Neural cell (in vitro differentiated cells): ENCODE data around the gene MCRIP1. TPM values are rescaled to one million over a fixed set of nuclear protein-coding genes. Genes with fewer than 3 reads are reported as not detected.

Experiments used
- H2AFZ ChIP-seq: fragments of 200-600, 300-800 bp; sonication (generic), shearing (Covaris generic); 2 replicates; pipeline ENCODE4 v1.6.0; 2014; ENCODE audit warnings: low read depth, mild to moderate bottlenecking, antibody characterized with exemption, low read length, moderate library complexity
- H3F3A ChIP-seq: fragments of 200-600 bp; shearing (Covaris generic); 2 replicates; pipeline ENCODE4 v1.6.1; 2016; ENCODE audit warnings: mild to moderate bottlenecking, moderate library complexity, mixed read lengths, antibody characterized with exemption, low read length; ENCODE audit not compliant: insufficient read depth, poor library complexity, severe bottlenecking
- H3K27ac ChIP-seq: fragments of 200-600, 300-800 bp; sonication (generic), shearing (Covaris generic); 2 replicates; pipeline ENCODE4 v1.5.1; 2014; ENCODE audit warnings: mild to moderate bottlenecking, low read length, moderate library complexity
- H3K27me3 ChIP-seq: fragments of 300-800, 200-600 bp; sonication (generic), shearing (Covaris generic); 2 replicates; pipeline ENCODE4 v1.6.0; 2014; ENCODE audit warnings: mild to moderate bottlenecking, low read depth, low read length, moderate library complexity; ENCODE audit not compliant: insufficient read depth
- H3K36me3 ChIP-seq: fragments of 300-800, 200-600 bp; sonication (generic), shearing (Covaris generic); 2 replicates; pipeline ENCODE4 v1.5.1; 2014; ENCODE audit warnings: mild to moderate bottlenecking, antibody characterized with exemption, low read length, moderate library complexity; ENCODE audit not compliant: insufficient read depth
- H3K4me2 ChIP-seq: fragments of 300-800, 200-600 bp; sonication (generic), shearing (Covaris generic); 2 replicates; pipeline ENCODE4 v1.6.0; 2014; ENCODE audit warnings: mild to moderate bottlenecking, low read length
- H3K4me3 ChIP-seq: fragments of 300-800, 200-600 bp; sonication (generic), shearing (Covaris generic); 2 replicates; pipeline ENCODE4 v1.5.1; 2014; ENCODE audit warnings: mild to moderate bottlenecking, low read length, moderate library complexity
- H3K79me2 ChIP-seq: fragments of 200-600 bp; shearing (Covaris generic); replicated peaks from 2 replicates; pipeline ENCODE4 v1.6.0; 2014; ENCODE audit warnings: mild to moderate bottlenecking, low read length, moderate library complexity; ENCODE audit not compliant: insufficient read depth
- H3K9ac ChIP-seq: fragments of 300-800, 200-600 bp; sonication (generic), shearing (Covaris generic); 2 replicates; pipeline ENCODE4 v1.6.1; 2016; ENCODE audit warnings: mild to moderate bottlenecking, low read length, mixed read lengths
- H3K9me2 ChIP-seq: fragments of 200-600 bp; shearing (Covaris generic); 2 replicates; pipeline ENCODE4 v1.6.1; 2016; ENCODE audit warnings: mild to moderate bottlenecking, low read length, mixed read lengths; ENCODE audit not compliant: insufficient read depth
- H3K9me3 ChIP-seq: fragments of 200-600, 300-800 bp; sonication (generic), shearing (Covaris generic); 2 replicates; pipeline ENCODE4 v1.6.1; 2016; ENCODE audit warnings: mild to moderate bottlenecking, mixed run types, low read length, moderate library complexity, mixed read lengths
- H4K20me1 ChIP-seq: fragments of 200-600 bp; shearing (Covaris generic); 2 replicates; pipeline ENCODE4 v1.6.1; 2016; ENCODE audit warnings: mild to moderate bottlenecking, mixed run types; ENCODE audit not compliant: insufficient read depth
- CTCF ChIP-seq: fragments of 450-650 bp; IDR thresholded peaks from 2 replicates; pipeline ENCODE4 v1.5.1; 2014; ENCODE audit warnings: antibody characterized with exemption, mild to moderate bottlenecking, moderate library complexity; ENCODE audit not compliant: poor library complexity, severe bottlenecking
- EP300 ChIP-seq: fragments of 450-650 bp; conservative IDR thresholded peaks from 2 replicates; pipeline ENCODE4 v1.6.1; 2014; ENCODE audit warnings: antibody characterized with exemption, mild to moderate bottlenecking, moderate library complexity; ENCODE audit not compliant: poor library complexity, severe bottlenecking
- EZH2 ChIP-seq: fragments of 200-600, 300-800 bp; shearing (Covaris generic), sonication (generic); IDR thresholded peaks from 2 replicates; pipeline ENCODE4 v1.6.1; 2014; ENCODE audit warnings: antibody characterized with exemption, low read length, borderline replicate concordance, mild to moderate bottlenecking; ENCODE audit not compliant: insufficient read depth, poor library complexity, severe bottlenecking
- MXI1 ChIP-seq: fragments of 450-650 bp; conservative IDR thresholded peaks from 2 replicates; pipeline ENCODE4 v1.6.1; 2014; ENCODE audit warnings: antibody characterized with exemption, mild to moderate bottlenecking; ENCODE audit not compliant: poor library complexity, severe bottlenecking
- POLR2AphosphoS5 ChIP-seq: IDR thresholded peaks from 2 replicates; pipeline ENCODE4 v1.6.1; 2012
- RAD21 ChIP-seq: fragments of 450-650 bp; conservative IDR thresholded peaks from 2 replicates; pipeline ENCODE4 v1.6.1; 2014; ENCODE audit warnings: antibody characterized with exemption, mild to moderate bottlenecking, moderate library complexity
- REST ChIP-seq: IDR thresholded peaks from 2 replicates; pipeline ENCODE4 v1.6.1; 2012; ENCODE audit warnings: borderline replicate concordance
- SMC3 ChIP-seq: fragments of 450-650 bp; conservative IDR thresholded peaks from 2 replicates; pipeline ENCODE4 v1.6.1; 2014; ENCODE audit warnings: antibody characterized with exemption, mild to moderate bottlenecking, moderate library complexity; ENCODE audit not compliant: poor library complexity
- TAF1 ChIP-seq: IDR thresholded peaks from 2 replicates; pipeline ENCODE4 v1.6.1; 2012; ENCODE audit warnings: low read depth
- polyA plus RNA-seq: library from polyadenylated mRNA; depleted of rRNA; stranded (reverse); fragments of >200 nt; gene quantifications from 2 replicates; pipeline ENCODE4 v1.2.3, GENCODE V29; 2014

MCRIP1 gene
- polyA plus RNA-seq, 1 donor from 2014 or later = 524 TPM

GRCh38 chr17:81794509-81794908, 38.6 kb downstream of the MCRIP1 start:
- no peaks in the 10 kb centered on the region for H3K27me3 ChIP-seq
- no peak overlapping the region for H3K9ac ChIP-seq
- no peak overlapping the region for H2AFZ ChIP-seq
- no peaks in the 10 kb centered on the region for H3F3A ChIP-seq
- TF ChIP-seq SMC3 (no peak), POLR2AphosphoS5 (no peak), REST (no peak), RAD21 (no peak), EZH2 (no peak)
- H3K79me2 ChIP-seq = no peaks in the 10 kb centered on the region
- H3K9me3 ChIP-seq = no peaks in the 10 kb centered on the region
- no peak overlapping the region for H3K4me3 ChIP-seq
- H4K20me1 ChIP-seq = no peaks in the 10 kb centered on the region
- H3K36me3 ChIP-seq = no peaks in the 10 kb centered on the region
- no peak overlapping the region for H3K27ac ChIP-seq
- H3K9me2 ChIP-seq = no peaks in the 10 kb centered on the region
- H3K4me2 ChIP-seq = no peak overlapping the region

- Histone ChIP-seq H3K36me3 (no peaks in the 10 kb centered on the region), H3K4me3 (no peak overlapping the region), H2AFZ (no peak overlapping the region), H3K9me2 (no peaks in the 10 kb centered on the region), H3F3A (no peaks in the 10 kb centered on the region), H3K4me2 (no peak overlapping the region), H3K27me3 (no peaks in the 10 kb centered on the region), H3K27ac (no peak overlapping the region), H3K9me3 (no peaks in the 10 kb centered on the region), H3K9ac (no peak overlapping the region), H3K79me2 (no peaks in the 10 kb centered on the region), H4K20me1 (no peaks in the 10 kb centered on the region)
- no peak for TF ChIP-seq SMC3
- TF ChIP-seq RAD21 = no peak
- no peak for TF ChIP-seq MXI1
- no peak for TF ChIP-seq CTCF
- no peak for TF ChIP-seq TAF1
- no peak for TF ChIP-seq EZH2
- no peak for TF ChIP-seq POLR2AphosphoS5
- no peak for TF ChIP-seq EP300
- TF ChIP-seq REST = no peak
These were observed 39.0 kb downstream of the MCRIP1 start for GRCh38 chr17:81794074-81794476.
